HEK293 (cell line): Measurements from ENCODE around the gene LMO4.

Experiments
- CTCF ChIA-PET: fragments of 350-600 bp; formaldehyde crosslinking; extraction: SDS; loops from one replicate; lab custom pipeline; 2021; ENCODE audit warnings: antibody characterized with exemption; lab: Yijun Ruan, JAX
- POLR2A ChIA-PET: fragments of 300-600 bp; formaldehyde crosslinking; extraction: SDS; loops from one replicate; lab custom pipeline; 2020; ENCODE audit warnings: antibody characterized with exemption, inconsistent platforms; lab: Yijun Ruan, JAX
- H3K27ac ChIP-seq: fragments of 200-500 bp; sonication (Bioruptor generic); 2 replicates; pipeline ENCODE4 v1.5.1; 2014; ENCODE audit warnings: low read depth, low read length, control low read depth, inconsistent platforms; ENCODE audit errors: extremely low read depth
- H3K36me3 ChIP-seq, 2 experiments: fragments of 200-500 bp in 1 of 2; sonication (Bioruptor generic) in 1 of 2; 1 replicate in 1 of 2; 2 replicates in 1 of 2; pipeline ENCODE4 v1.5.1; 2014 to 2017; ENCODE audit warnings: inconsistent platforms in 2 of 2, low read length in 2 of 2; ENCODE audit not compliant: control insufficient read depth in 2 of 2, insufficient read depth in 1 of 2
- H3K4me1 ChIP-seq: fragments of 200-500 bp; sonication (Bioruptor generic); 2 replicates; pipeline ENCODE4 v1.5.1; 2014; ENCODE audit warnings: mild to moderate bottlenecking, low read length, inconsistent platforms; ENCODE audit not compliant: control insufficient read depth, insufficient read depth
- H3K4me3 ChIP-seq: 2 replicates; pipeline ENCODE4 v1.5.1; 2011; ENCODE audit warnings: low read depth, mild to moderate bottlenecking, control low read depth, low read length, moderate library complexity
- H3K9me3 ChIP-seq: fragments of 200-500 bp; sonication (Bioruptor generic); 2 replicates; pipeline ENCODE4 v1.5.1; 2014; ENCODE audit warnings: low read depth, low read length, inconsistent platforms; ENCODE audit not compliant: control insufficient read depth, insufficient read depth
- KLF8 ChIP-seq: fragments of 450-650 bp; formaldehyde crosslinking; IDR thresholded peaks from 2 replicates; pipeline ENCODE4 v1.5.1; 2016; ENCODE audit warnings: missing biosample characterization, missing genetic modification characterization
- PRDM1 ChIP-seq: fragments of 450-650 bp; formaldehyde crosslinking; IDR thresholded peaks from 2 replicates; pipeline ENCODE4; 2016; ENCODE audit warnings: missing biosample characterization, missing genetic modification characterization
- RBAK ChIP-seq: fragments of 450-650 bp; formaldehyde crosslinking; IDR thresholded peaks from 2 replicates; pipeline ENCODE4 v1.5.1; 2016; ENCODE audit warnings: missing biosample characterization, missing genetic modification characterization
- SCRT1 ChIP-seq: fragments of 450-650 bp; formaldehyde crosslinking; IDR thresholded peaks from 2 replicates; pipeline ENCODE4 v1.5.1; 2016; ENCODE audit warnings: missing biosample characterization, missing genetic modification characterization, borderline replicate concordance
- ZEB2 ChIP-seq: fragments of 450-650 bp; formaldehyde crosslinking; IDR thresholded peaks from 2 replicates; pipeline ENCODE4 v1.5.1; 2016; ENCODE audit warnings: missing biosample characterization, missing genetic modification characterization
- ZFP69B ChIP-seq: fragments of 450-650 bp; formaldehyde crosslinking; IDR thresholded peaks from 2 replicates; pipeline ENCODE4 v1.5.1; 2016; ENCODE audit warnings: missing biosample characterization, missing genetic modification characterization
- ZNF10 ChIP-seq: fragments of 450-650 bp; formaldehyde crosslinking; IDR thresholded peaks from 2 replicates; pipeline ENCODE4 v1.5.1; 2017; ENCODE audit warnings: missing biosample characterization, missing genetic modification characterization
- ZNF140 ChIP-seq: fragments of 450-650 bp; formaldehyde crosslinking; IDR thresholded peaks from 2 replicates; pipeline ENCODE4 v1.5.1; 2016; ENCODE audit warnings: missing biosample characterization, missing genetic modification characterization
- ZNF341 ChIP-seq: fragments of 450-650 bp; formaldehyde crosslinking; IDR thresholded peaks from 2 replicates; pipeline ENCODE4; 2016; ENCODE audit warnings: low read depth, missing biosample characterization, missing genetic modification characterization
- ZNF366 ChIP-seq: fragments of 450-650 bp; formaldehyde crosslinking; conservative IDR thresholded peaks from 2 replicates; pipeline ENCODE4 v1.5.1; 2016; ENCODE audit warnings: missing biosample characterization, missing genetic modification characterization
- ZNF510 ChIP-seq: fragments of 450-650 bp; formaldehyde crosslinking; IDR thresholded peaks from 2 replicates; pipeline ENCODE4 v1.5.1; 2018; ENCODE audit warnings: mild to moderate bottlenecking, missing genetic modification characterization, missing biosample characterization; ENCODE audit not compliant: insufficient replicate concordance
- ZNF548 ChIP-seq: fragments of 450-650 bp; formaldehyde crosslinking; IDR thresholded peaks from 2 replicates; pipeline ENCODE4 v1.5.1; 2016; ENCODE audit warnings: missing biosample characterization, missing genetic modification characterization
- ZNF549 ChIP-seq: fragments of 450-650 bp; IDR thresholded peaks from 2 replicates; pipeline ENCODE4 v1.5.1; 2018; ENCODE audit warnings: missing biosample characterization, missing genetic modification characterization, mild to moderate bottlenecking, inconsistent platforms, moderate library complexity
- ZNF555 ChIP-seq: fragments of 450-650 bp; formaldehyde crosslinking; conservative IDR thresholded peaks from 2 replicates; pipeline ENCODE4 v1.5.1; 2017; ENCODE audit warnings: missing biosample characterization, mild to moderate bottlenecking, missing genetic modification characterization, inconsistent platforms
- ZNF747 ChIP-seq: fragments of 450-650 bp; formaldehyde crosslinking; IDR thresholded peaks from 2 replicates; pipeline ENCODE4 v1.5.1; 2016; ENCODE audit warnings: missing biosample characterization, missing genetic modification characterization
- ZXDB ChIP-seq: fragments of 450-650 bp; formaldehyde crosslinking; IDR thresholded peaks from 2 replicates; pipeline ENCODE4 v1.5.1; 2016; ENCODE audit warnings: missing biosample characterization, missing genetic modification characterization
- TF ChIP-seq, protein P1 (sequence below): fragments of 450-650 bp; formaldehyde crosslinking; IDR thresholded peaks from 2 replicates; pipeline ENCODE4 v1.5.1; 2017; ENCODE audit warnings: missing biosample characterization, missing genetic modification characterization
- TF ChIP-seq, protein P2 (sequence below): fragments of 450-650 bp; formaldehyde crosslinking; IDR thresholded peaks from 2 replicates; pipeline ENCODE4 v1.5.1; 2016; ENCODE audit warnings: missing biosample characterization, missing genetic modification characterization, borderline replicate concordance
- TF ChIP-seq, protein P3 (sequence below): fragments of 450-650 bp; formaldehyde crosslinking; IDR thresholded peaks from 2 replicates; pipeline ENCODE4 v1.5.1; 2016; ENCODE audit warnings: missing biosample characterization, missing genetic modification characterization
- TF ChIP-seq, protein P4 (sequence below): fragments of 450-650 bp; formaldehyde crosslinking; IDR thresholded peaks from 2 replicates; pipeline ENCODE4 v1.5.1; 2016; ENCODE audit warnings: missing biosample characterization, missing genetic modification characterization, low read depth
- TF ChIP-seq, protein P5 (sequence below): fragments of 450-650 bp; formaldehyde crosslinking; IDR thresholded peaks from 2 replicates; pipeline ENCODE4; 2016; ENCODE audit warnings: missing biosample characterization, missing genetic modification characterization

Gene LMO4

DNA sequence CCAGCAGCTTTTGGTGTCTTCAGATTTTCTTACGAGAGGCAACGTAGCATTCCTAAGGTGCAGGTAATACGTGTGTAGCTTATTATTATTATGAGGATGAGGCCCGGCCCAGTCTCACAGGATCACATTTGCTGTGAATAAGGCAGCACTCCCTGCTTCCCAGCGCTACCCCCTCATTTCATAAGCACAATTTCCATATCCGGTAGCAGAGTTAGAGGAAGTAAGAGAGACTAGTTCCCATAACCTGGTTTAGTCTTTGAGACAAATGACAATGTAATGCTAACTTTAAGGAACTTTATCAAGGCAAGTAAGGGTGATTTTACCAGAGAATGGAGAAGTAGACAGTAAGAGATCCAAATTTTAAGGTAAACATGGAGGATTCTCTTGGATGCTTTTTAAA is 14.6 kb upstream of the LMO4 start:
- Histone ChIP-seq H3K27ac (no peak overlapping the region), H3K9me3 (no peaks in the 10 kb centered on the region)

DNA sequence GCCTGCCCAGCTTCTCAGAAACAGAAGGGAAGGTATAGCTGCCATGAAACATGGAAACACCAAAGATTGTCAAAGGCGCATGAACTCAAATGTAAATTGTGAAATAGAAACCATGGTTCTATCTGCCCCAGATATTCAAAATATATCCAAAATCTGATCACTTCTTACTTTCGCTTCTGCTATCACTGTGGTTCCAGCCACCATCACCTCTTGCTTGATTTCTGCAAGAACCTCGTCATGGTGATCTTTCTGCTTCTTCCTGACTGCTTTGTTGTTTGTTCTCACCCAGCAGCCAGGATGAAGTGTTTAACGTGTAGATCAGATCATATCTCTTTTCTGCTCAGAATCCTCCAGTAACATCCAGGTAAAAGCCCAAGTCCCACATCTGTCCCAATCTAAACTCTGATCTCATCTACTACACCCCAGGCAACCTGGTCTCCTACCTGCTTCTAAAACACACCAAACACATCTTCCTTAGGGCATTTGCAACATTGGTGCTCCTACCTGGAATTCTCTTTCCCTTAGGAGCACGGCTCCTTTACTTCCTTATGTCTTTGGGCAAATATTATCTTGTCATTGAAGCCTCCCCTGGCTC is 10.5 kb upstream of the LMO4 start:
- TF ChIP-seq ZNF548: no peak
- no peak for TF ChIP-seq RBAK (tag by site-specific recombination)
- TF ChIP-seq SCRT1 (tag by site-specific recombination): no peak
- TF ChIP-seq ZNF747 (tag by site-specific recombination): no peak
- TF ChIP-seq ZFP69B (tag by site-specific recombination): no peak
- TF ChIP-seq ZNF140: no peak
- no peak for TF ChIP-seq ZNF366
- TF ChIP-seq, protein P1, sequence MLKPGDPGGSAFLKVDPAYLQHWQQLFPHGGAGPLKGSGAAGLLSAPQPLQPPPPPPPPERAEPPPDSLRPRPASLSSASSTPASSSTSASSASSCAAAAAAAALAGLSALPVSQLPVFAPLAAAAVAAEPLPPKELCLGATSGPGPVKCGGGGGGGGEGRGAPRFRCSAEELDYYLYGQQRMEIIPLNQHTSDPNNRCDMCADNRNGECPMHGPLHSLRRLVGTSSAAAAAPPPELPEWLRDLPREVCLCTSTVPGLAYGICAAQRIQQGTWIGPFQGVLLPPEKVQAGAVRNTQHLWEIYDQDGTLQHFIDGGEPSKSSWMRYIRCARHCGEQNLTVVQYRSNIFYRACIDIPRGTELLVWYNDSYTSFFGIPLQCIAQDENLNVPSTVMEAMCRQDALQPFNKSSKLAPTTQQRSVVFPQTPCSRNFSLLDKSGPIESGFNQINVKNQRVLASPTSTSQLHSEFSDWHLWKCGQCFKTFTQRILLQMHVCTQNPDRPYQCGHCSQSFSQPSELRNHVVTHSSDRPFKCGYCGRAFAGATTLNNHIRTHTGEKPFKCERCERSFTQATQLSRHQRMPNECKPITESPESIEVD: no peak
- Histone ChIP-seq H3K36me3 (no peaks in the 10 kb centered on the region), H3K27ac (no peak overlapping the region), H3K9me3 (no peaks in the 10 kb centered on the region), H3K4me1 (no peaks in the 10 kb centered on the region), H3K4me3 (no peak overlapping the region)
- ChIA-PET POLR2A (no interaction called here), CTCF (interaction anchor here (1.0 kb wide), 1 partner anchor 12 kb away, joined by 5 read pairs; no protein-coding TSS in a partner anchor)

More for the DNA sequence above, 14.6 kb upstream of the LMO4 start:
- H3K36me3 ChIP-seq: no peaks in the 10 kb centered on the region
- TF ChIP-seq, protein P2, sequence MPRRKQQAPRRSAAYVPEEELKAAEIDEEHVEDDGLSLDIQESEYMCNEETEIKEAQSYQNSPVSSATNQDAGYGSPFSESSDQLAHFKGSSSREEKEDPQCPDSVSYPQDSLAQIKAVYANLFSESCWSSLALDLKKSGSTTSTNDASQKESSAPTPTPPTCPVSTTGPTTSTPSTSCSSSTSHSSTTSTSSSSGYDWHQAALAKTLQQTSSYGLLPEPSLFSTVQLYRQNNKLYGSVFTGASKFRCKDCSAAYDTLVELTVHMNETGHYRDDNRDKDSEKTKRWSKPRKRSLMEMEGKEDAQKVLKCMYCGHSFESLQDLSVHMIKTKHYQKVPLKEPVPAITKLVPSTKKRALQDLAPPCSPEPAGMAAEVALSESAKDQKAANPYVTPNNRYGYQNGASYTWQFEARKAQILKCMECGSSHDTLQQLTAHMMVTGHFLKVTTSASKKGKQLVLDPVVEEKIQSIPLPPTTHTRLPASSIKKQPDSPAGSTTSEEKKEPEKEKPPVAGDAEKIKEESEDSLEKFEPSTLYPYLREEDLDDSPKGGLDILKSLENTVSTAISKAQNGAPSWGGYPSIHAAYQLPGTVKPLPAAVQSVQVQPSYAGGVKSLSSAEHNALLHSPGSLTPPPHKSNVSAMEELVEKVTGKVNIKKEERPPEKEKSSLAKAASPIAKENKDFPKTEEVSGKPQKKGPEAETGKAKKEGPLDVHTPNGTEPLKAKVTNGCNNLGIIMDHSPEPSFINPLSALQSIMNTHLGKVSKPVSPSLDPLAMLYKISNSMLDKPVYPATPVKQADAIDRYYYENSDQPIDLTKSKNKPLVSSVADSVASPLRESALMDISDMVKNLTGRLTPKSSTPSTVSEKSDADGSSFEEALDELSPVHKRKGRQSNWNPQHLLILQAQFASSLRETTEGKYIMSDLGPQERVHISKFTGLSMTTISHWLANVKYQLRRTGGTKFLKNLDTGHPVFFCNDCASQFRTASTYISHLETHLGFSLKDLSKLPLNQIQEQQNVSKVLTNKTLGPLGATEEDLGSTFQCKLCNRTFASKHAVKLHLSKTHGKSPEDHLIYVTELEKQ: no peak
- no peak for TF ChIP-seq ZNF341 (tag by site-specific recombination)
- no peak for TF ChIP-seq KLF8 (tag by site-specific recombination)
- TF ChIP-seq ZXDB: no peak
- TF ChIP-seq ZNF549: no peak
- TF ChIP-seq, protein P3, sequence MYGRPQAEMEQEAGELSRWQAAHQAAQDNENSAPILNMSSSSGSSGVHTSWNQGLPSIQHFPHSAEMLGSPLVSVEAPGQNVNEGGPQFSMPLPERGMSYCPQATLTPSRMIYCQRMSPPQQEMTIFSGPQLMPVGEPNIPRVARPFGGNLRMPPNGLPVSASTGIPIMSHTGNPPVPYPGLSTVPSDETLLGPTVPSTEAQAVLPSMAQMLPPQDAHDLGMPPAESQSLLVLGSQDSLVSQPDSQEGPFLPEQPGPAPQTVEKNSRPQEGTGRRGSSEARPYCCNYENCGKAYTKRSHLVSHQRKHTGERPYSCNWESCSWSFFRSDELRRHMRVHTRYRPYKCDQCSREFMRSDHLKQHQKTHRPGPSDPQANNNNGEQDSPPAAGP: no peak
- TF ChIP-seq ZNF747 (tag by site-specific recombination): no peak
- TF ChIP-seq PRDM1 (tag by site-specific recombination): no peak
- TF ChIP-seq, protein P4, sequence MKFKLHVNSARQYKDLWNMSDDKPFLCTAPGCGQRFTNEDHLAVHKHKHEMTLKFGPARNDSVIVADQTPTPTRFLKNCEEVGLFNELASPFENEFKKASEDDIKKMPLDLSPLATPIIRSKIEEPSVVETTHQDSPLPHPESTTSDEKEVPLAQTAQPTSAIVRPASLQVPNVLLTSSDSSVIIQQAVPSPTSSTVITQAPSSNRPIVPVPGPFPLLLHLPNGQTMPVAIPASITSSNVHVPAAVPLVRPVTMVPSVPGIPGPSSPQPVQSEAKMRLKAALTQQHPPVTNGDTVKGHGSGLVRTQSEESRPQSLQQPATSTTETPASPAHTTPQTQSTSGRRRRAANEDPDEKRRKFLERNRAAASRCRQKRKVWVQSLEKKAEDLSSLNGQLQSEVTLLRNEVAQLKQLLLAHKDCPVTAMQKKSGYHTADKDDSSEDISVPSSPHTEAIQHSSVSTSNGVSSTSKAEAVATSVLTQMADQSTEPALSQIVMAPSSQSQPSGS (tag by site-specific recombination): no peak
- TF ChIP-seq ZNF510: no peak
- TF ChIP-seq ZNF555 (tag by site-specific recombination): no peak
- no peak for TF ChIP-seq ZNF140
- no peak for TF ChIP-seq ZNF10
- TF ChIP-seq, protein P5, sequence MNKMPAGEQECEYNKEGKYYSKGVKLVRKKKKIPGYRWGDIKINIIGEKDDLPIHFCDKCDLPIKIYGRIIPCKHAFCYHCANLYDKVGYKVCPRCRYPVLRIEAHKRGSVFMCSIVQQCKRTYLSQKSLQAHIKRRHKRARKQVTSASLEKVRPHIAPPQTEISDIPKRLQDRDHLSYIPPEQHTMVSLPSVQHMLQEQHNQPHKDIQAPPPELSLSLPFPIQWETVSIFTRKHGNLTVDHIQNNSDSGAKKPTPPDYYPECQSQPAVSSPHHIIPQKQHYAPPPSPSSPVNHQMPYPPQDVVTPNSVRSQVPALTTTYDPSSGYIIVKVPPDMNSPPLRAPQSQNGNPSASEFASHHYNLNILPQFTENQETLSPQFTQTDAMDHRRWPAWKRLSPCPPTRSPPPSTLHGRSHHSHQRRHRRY (tag by site-specific recombination): no peak
- no peak for TF ChIP-seq ZEB2 (tag by site-specific recombination)
- no peaks in the 10 kb centered on the region for H3K4me1 ChIP-seq
- H3K4me3 ChIP-seq: no peak overlapping the region
- CTCF ChIA-PET: no interaction called here
- POLR2A ChIA-PET: no interaction called here
